ENCODE results near the gene RAD51B.

DNA sequence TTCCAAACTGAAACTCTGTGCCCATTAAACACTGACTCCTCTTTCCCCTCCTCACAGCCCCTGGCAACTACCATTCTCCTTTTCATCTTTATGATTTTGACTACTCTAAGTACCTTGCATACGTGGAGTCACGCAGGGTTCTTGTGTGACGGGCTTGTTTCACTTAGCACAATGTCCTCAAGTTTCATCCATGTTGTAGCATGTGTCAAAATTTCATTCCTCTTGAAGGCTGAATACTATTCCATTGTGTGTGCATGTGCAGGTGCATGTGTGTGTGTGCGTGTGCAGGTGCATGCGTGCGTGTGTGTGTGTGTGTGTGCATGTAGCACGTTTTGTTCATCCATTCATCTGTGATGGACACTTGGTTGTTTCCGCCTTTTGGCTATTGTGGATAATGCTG is 867.1 kb downstream of the RAD51B start:
- TF ChIP-seq POLR2A (IDR thresholded peaks at IDR 0.05): no peak
- TF ChIP-seq, protein P1, sequence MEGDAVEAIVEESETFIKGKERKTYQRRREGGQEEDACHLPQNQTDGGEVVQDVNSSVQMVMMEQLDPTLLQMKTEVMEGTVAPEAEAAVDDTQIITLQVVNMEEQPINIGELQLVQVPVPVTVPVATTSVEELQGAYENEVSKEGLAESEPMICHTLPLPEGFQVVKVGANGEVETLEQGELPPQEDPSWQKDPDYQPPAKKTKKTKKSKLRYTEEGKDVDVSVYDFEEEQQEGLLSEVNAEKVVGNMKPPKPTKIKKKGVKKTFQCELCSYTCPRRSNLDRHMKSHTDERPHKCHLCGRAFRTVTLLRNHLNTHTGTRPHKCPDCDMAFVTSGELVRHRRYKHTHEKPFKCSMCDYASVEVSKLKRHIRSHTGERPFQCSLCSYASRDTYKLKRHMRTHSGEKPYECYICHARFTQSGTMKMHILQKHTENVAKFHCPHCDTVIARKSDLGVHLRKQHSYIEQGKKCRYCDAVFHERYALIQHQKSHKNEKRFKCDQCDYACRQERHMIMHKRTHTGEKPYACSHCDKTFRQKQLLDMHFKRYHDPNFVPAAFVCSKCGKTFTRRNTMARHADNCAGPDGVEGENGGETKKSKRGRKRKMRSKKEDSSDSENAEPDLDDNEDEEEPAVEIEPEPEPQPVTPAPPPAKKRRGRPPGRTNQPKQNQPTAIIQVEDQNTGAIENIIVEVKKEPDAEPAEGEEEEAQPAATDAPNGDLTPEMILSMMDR (IDR thresholded peaks at IDR 0.05): no peak

All from vagina (tissue), 2 donors.